HG03108 (cell line): ENCODE results near the gene C19orf85.

Source experiments
- ATAC-seq: cut with Tn5 transposase; IDR thresholded peaks from one replicate; pipeline ENCODE4 v1.9.1; 2021; ENCODE audit warnings: moderate library complexity; ENCODE audit not compliant: unreplicated experiment

Gene C19orf85

DNA sequence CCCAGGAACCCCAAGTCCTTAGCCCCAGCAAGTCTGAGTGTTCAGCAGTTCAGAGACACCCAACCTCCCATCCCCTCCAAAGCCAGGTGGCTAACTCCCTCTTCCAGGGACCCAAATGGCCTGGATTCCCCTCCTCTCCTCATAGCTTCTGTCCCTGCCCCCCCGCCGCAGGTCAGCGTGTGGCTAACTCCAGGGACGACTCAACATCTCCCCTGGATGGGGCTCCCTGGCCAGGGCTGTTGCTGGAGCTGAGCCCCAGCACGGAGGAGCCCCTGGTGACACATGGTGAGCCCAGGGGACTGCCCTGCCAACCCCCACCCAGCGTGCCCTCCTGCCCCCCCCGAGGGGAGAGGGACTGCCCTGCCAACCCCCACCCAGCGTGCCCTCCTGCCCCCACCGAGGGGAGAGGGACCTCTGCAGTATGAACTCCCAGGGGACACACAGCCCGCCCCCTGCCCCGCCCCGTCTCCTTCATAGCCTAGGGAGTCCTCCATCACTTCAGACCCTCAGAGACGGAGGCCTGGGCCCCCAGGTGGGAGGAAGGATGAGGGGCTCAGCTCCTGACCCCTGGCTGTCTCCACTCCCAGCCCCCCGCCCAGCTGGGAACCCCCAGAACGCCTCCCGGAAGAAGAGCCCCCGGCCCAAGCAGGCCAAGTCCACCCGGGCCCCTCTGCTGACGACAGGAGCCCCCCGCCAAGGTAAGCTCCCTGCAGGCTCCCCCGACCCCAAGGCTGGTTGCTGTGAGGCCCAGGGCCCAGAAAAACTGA is 25.3 kb upstream of the C19orf85 start:
- no peak for ATAC-seq

DNA sequence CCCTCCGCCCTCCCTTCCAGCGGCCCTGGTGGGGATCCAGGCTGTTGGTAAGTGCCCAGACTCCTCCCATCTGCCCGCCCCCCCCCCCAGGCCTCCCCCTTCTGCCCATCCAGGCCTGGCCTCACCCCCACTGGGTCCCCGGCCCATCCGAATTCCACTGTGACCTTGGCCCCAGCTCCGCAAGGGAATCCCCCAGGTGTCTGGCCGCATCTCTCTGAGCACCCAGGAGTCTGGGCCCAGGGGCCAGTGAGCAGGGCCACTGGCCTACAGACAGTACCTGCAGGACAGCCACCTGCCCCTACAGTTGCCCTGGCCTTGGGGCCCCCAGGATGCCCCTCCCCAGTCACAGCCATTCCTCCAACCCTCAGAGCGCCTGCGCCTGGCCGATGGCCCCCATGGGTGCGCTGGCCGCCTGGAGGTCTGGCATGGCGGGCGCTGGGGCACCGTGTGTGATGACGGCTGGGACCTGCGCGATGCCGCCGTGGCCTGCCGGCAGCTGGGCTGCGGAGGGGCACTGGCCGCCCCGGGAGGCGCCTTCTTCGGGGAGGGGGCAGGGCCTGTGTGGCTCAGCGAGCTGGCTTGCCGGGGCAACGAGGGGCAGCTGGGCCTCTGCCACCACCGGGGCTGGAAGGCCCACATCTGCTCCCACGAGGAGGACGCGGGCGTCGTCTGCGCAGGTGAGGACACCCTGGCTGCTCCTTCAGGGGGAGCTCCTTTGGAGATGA is 24.6 kb upstream of the C19orf85 start:
- ATAC-seq = no peak

DNA sequence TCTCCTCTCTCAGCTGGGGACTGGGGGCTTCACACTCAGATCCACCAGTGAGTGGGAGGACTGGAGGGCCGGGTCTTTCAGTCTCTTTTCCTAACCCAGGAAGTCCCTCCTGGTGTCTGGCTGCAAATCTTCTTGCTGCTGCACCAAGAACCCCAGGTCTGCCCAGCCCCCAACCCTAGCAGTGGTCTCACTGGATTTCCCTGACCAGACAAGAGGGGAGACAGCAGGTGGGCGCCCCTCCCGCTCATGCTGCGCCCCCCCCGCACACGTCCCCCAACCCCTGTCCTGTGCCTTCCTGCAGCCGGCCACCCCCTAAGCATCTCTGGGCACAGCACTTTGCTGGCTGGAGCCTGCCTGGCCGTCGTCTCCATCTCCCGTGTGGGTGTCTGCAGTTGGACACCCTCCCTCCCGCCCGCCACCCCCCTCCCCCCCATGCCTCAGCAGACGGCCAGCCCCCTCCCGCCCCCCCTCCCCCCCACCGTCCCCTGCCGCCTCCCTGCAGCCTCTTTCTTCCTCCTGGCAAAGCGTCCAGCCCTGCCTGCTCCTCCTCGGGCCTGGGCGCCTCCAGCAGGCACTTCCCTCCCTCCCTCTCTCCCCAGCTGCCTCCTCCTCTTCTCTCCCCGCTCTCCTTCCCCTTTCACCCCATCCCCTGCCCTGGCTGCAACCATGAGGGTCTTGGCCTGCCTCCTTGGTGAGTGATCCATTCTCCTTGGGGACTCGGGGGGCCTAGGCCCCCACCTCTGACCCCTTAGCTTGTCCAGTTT is 23.6 kb upstream of the C19orf85 start, which contains the start of gene SSC5D:
SSC5D (plus strand) TSS at position 513 of the 764 bp plus-strand sequence; CDS start at position 667, 154 bp downstream.
- ATAC-seq = no peak

DNA sequence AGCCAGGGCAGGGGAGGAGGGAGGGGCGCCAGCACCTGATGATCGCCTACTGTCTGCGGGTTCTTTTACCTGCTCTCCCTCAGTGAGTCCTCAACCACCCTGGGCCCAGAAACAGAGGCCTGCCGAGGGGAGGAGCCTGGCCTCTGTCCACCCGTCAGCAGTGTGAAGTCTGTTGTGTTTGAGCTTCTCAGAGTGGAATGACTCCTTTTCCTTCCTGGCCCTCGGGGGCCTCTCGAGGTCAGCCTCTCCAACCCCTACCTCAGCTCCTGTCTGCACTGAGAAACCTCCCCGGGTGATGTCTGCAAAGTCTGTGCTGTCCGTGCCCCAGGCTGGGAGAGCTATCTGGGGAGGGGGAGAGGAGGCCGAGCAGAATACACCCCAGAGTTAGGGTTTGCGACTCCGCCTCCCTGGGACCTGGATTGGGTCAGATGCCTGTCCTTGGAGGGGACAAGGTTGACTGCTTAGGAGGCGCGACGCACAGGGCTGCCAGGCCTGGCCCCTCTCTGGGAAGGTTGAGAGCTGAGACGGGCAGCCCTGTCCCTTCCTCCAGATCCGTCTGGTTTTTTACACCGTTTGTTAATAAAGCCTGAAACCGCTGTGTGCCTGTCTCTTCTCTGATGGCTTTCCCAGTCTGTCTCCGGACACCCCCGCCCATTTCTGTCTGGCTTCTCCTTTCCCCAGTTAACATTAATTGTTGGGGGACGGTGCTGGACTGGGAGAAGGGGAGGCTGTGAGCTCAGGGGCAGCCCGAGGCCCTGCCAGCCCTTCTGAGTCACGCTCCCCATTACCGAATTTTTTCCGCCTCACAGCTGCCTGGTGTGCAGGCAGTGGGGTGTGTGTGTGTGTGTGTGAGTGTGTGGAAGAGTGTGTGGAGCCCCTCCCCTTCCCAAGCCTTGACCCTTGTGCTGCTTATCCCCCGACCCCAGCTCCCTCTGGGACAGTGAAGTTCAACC is 22.7 kb upstream of the C19orf85 start:
- no peak for ATAC-seq

DNA sequence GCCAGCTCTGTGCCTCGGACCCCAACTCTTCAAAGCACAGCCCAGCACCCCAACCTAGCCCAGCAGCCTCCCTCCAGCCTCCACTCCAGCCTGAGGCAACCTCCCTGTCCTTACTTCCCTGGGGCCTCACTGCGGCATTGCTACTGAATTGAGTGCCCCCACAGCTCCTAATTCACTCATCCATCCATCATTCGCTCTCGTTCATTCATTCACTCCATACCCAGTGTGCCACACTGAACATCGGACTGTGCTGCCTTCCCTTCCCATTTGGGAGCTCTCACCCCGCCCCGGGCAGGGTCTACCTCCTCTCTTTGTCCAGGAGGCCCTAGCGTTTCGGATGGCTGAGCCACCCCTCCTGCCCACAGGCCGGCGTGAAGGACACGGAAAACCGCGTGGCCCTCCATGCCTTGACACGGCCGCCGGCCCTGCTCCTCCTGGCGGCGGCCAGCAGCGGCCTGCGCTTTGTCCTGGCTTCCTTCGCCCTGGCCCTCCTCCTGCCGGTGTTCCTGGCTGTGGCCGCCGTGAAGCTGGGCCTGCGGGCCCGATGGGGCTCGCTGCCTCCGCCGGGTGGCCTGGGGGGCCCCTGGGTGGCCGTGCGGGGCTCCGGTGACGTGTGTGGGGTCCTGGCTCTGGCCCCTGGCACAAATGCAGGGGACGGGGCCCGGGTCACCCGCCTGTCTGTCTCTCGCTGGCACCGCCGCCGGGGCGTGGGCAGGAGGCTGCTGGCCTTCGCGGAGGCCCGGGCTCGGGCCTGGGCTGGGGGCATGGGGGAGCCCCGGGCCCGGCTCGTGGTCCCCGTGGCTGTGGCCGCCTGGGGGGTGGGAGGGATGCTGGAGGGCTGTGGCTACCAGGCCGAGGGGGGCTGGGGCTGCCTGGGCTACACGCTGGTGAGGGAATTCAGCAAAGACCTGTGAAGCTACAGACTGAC is 21.8 kb upstream of the C19orf85 start:
- ATAC-seq = no peak

DNA sequence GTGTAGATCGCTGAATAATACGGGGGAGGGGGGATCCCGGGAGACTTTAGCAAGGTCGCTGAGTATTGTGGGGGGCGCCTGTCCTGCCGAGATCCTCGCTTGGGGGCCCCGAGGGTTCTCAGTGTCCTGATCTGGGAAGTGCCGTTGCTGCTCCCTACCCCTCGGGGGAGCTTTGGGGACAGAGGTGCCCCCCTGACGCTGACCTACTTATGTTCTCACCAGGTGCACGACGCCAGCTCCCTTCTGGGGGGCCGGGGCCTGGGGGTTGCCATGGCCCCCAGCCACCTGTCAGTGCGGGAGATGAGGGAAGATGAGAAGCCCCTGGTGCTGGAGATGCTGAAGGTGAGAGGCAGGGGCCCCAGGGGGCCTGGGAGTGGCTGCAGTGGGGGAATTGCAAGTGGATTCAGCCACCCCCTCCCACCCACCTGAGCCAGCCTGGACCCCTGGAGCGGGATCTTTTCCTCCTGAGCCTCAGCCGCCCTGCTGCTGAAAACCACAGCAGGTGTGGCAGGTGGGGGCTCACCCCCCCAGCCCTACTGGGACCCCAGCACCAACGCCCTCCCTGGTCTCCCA is 21.0 kb upstream of the C19orf85 start:
- no peak for ATAC-seq

DNA sequence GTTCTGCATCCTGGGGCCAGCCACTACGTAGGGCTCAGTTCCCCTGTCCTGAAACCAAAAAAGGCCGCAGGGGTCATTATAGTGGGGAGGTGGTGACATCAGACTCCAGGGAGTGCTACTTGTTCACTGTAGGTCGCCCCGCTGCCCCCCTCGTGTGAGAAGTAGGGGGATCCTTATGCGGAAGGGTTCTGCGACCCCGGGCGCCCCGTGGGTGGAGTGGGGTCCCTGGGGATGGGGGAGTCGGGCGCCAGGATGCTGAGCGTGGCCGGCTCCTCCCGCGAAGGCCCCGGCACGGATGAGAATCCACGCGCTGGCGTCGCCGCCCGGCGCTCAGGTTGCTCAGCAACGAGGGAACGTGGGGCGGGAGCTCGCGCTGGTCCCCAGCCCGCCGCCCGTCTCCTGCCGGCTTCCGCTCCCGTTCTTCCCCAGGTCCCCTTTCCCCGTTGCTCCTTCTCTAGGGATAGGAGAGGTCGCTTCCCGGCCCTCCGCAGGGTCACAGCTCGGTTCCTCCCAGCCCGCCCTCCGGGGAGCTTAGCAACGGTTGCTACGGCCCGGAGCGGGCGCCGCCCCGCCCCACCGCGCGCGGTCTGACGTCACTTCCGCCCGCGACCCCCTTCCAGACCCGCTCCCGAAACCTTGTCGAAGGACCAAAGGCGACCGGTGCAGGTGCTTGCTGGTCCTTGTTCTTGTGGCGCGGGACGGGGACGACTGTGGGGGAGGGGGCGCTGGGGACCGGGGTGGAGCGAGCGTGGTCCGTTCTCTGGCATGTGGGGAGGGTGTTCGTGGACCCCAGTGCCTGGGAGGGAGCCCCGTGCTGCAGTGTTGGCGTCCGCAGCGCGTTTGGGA is 20.3 kb upstream of the C19orf85 start, which contains the start of gene NAT14:
NAT14 (plus strand) TSS at position 596 of the 846 bp plus-strand sequence. CDS start 521 bp downstream, outside the sequence.
- ATAC-seq = peak; percentile 45

DNA sequence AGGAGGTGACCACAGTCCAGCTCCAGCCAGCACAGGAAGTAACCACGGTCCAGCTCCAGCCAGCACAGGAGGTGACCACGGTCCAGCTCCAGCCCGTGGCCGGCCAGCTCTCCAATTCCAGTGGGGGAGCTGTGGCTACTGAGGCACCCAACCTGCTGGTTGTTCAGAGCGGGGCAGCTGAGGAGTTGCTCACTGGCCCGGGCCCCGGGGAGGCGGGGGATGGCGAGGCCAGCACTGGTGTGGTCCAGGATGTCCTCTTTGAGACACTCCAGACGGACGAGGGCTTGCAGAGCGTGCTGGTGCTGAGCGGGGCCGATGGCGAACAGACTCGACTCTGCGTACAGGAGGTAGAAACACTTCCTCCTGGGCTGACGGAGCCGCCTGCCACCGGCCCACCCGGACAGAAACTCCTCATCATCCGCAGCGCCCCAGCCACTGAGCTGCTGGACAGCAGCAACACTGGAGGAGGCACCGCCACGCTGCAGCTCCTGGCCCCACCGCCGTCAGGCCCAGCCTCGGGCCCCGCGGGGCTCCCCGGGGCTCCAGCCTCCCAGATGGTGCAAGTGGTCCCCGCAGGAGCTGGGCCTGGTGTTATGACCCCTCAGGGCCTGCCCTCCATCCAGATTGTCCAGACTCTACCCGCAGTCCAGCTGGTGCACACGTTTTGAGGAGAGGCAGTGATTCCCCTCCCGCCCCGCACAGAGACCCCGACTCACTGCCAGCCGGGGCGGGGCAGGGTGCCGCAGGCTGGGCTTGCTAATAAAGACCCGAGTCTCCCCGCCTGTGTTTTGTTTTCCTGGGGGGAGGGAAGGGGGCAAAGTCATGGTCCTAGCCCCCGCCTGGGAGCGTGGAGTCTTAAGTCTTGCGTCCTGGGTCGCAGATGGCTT is 19.4 kb upstream of the C19orf85 start:
- ATAC-seq = no peak

DNA sequence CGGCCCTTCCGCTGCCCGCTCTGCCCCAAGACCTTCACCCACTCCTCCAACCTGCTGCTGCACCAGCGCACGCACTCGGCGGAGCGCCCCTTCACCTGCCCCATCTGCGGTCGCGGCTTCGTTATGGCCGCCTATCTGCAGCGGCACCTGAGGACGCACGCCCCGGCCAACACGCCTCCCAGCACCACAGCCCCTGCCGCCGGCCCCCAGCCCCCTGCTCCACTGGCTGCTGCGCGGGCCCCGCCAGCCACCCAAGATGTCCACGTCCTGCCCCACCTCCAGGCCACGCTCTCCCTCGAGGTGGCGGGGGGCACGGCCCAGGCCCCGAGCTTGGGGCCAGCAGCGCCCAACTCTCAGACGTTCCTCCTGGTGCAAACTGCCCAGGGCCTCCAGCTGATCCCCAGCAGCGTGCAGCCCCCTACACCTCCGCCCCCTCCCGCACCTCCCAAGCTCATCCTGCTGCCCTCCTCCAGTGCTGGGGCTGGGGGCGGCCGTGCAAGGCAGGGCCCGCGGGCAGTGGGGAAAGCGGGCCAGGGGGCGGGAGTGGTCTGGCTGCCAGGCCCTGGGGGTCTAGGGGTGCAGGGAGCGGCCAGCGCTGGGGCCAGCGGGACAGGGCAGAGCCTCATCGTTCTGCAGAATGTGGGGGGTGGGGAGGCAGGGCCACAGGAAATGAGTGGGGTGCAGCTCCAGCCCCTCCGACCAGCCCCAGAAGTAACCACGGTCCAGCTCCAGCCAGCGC is 18.6 kb upstream of the C19orf85 start:
- ATAC-seq = no peak

DNA sequence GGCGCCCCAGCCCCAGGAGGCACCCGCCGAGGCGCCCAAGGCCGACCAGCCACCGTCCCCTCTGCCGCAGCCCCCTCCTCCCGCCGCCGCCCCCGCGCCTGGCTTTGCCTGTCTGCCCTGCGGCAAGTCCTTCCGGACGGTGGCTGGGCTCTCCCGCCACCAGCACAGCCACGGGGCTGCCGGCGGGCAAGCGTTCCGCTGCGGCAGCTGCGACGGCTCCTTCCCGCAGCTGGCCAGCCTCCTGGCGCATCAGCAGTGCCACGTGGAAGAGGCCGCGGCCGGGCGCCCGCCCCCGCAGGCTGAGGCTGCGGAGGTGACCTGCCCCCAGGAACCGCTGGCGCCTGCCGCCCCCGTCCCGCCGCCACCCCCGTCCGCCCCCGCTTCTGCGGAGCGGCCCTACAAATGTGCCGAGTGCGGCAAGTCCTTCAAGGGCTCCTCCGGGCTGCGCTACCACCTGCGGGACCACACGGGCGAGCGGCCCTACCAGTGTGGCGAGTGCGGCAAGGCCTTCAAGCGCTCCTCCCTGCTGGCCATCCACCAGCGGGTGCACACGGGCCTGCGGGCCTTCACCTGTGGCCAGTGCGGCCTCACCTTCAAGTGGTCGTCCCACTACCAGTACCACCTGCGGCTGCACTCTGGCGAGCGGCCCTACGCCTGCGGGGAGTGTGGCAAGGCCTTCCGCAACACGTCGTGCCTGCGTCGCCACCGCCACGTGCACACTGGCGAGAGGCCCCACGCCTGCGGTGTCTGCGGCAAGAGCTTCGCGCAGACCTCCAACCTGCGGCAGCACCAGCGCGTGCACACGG is 17.8 kb upstream of the C19orf85 start:
- ATAC-seq = no peak

DNA sequence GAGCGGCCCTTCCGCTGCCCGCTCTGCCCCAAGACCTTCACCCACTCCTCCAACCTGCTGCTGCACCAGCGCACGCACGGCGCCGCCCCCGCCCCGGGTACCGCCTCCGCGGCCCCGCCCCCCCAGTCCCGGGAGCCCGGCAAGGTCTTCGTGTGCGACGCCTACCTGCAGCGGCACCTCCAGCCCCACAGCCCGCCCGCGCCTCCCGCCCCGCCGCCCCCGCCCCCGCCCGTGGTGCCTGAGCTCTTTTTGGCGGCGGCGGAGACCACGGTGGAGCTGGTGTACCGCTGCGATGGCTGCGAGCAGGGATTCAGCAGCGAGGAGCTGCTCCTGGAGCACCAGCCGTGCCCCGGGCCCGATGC is 17.2 kb upstream of the C19orf85 start:
- ATAC-seq = no peak

DNA sequence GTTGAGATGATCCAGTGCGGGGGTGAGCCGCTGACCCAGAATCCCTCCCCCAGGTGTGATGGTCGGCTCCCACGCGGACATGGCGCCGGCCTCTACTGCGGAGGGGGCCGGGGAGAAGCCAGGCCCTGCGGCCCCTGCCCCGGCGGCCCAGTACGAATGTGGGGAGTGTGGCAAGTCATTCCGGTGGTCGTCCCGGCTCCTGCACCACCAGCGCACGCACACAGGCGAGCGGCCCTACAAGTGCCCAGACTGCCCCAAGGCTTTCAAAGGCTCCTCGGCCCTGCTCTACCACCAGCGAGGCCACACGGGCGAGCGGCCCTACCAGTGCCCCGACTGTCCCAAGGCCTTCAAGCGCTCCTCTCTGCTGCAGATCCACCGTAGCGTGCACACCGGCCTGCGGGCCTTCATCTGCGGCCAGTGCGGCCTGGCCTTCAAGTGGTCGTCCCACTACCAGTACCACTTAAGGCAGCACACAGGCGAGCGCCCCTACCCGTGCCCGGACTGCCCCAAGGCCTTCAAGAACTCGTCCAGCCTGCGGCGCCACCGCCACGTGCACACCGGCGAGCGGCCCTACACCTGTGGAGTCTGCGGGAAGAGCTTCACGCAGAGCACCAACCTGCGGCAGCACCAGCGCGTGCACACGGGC is 16.7 kb upstream of the C19orf85 start:
- ATAC-seq = no peak

DNA sequence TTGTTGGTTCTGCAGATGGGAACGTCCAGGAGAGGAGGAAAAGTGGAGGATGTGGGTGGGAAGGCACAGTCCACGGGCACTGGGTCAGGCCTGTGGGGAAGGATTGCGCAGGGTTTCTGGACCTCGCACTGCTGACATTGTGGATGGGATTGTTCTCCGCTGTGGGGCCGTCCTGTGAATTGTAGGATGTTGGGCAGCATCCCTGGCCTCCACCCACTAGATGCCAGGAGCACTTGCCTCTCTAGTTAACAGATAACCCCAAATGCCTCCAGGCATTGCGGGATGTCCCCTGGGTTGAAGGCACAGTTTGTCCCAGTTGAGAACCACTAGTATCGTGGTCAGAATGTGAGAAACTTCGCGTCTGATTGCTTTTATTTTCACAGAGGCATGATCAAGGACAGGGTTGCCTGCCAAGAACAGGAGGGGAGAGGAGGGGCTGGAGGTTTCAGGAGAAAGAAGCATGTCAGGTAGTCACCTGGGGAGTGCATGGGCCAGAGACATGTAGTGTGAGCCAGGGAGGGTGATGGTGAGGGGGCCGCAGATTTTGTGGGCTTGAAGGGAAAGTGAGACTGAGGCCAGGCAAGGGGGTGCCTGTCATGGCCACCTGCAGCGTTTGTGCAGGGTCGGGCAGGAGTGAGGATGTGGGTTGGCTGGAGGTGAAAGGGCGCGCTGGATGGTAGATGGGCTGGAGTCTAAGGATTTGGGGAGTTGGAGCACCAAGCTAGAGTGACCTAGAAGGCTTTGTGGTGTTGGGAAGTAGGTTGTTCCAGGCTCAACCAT is 15.1 kb upstream of the C19orf85 start:
- ATAC-seq = no peak

DNA sequence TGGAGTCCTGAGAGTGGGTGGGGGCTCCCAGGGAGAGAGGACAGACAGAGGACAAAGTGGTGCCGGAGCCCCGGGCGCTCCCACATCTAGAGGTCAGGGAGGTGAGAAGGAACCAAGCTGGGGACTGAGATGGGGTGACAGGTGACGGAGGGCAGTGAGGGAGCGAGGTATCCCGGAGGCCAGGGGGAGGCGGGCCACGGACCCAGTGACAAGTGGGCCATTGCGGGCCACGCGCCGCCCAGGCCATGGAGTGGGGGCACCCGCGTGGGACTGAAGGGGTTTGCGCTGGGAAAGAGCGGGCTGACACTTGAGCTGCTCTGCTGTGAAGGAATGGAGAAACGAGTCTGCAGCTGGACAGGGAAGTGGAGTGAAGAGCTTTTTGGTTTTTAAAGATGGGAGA is 14.5 kb upstream of the C19orf85 start:
- ATAC-seq = no peak
